GM12891 (cell line): ENCODE measurements around the gene OR1D5.

Experiments used
- PAX5 ChIP-seq: IDR thresholded peaks from 2 replicates; pipeline ENCODE4 v1.6.1; 2011; ENCODE audit warnings: low read length, moderate library complexity, mild to moderate bottlenecking; ENCODE audit not compliant: insufficient read depth, severe bottlenecking
- POLR2A ChIP-seq: IDR thresholded peaks from 2 replicates; pipeline ENCODE4 v1.6.1; 2011; ENCODE audit warnings: low read depth, low read length, control low read depth
- POLR2AphosphoS5 ChIP-seq: IDR thresholded peaks from 2 replicates; pipeline ENCODE4 v1.6.1; 2011; ENCODE audit warnings: low read depth, low read length, control low read depth
- POU2F2 ChIP-seq: IDR thresholded peaks from 2 replicates; pipeline ENCODE4 v1.6.1; 2011; ENCODE audit warnings: low read depth, mild to moderate bottlenecking, control low read depth, low read length, moderate library complexity
- SPI1 ChIP-seq: IDR thresholded peaks from 2 replicates; pipeline ENCODE4 v1.6.1; 2011; ENCODE audit warnings: low read depth, low read length, control low read depth
- TAF1 ChIP-seq: IDR thresholded peaks from 2 replicates; pipeline ENCODE4 v1.6.1; 2011; ENCODE audit warnings: low read depth, low read length, control low read depth

DNA sequence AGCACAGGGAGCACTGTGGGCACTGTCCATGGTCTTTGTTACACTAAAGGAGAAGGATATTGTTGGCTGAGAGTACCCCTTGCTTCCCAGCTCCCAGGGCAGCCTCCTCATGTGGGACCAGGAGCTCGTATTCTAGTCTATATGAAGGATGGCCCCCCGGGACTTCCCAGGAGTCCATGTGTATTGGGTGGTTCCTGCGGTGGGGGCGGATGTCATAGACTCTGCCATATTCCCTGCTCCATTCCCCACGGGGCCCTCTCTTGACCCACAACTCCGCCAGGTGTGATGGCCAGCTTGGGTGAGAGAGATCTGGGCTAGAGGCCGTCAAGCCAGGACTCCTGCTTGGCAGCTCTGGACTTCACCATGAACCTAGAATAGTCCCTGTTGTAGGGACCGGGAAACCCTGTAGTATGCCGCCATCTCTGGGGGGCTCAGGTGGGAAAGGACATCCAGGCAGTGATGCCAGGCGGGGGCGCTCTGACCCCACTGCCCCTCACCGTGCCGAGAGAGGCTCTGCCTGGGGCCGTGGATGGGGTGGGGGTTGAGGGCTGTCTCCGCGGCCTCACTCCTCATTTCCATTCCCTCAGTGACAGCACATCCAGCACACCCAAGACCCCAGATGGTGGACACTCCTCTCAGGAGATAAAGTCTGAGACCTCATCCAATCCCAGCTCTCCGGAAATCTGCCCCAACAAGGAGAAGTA lies 37.8 kb downstream of the OR1D5 start:
- TF ChIP-seq POLR2AphosphoS5 (no peak), POLR2A (no peak), SPI1 (no peak), TAF1 (no peak), PAX5 (no peak), POU2F2 (no peak)
